NCI-H82 (cell line): ENCODE measurements around the gene NAMPT.
"Not testable (repeated sequence)": the region's sequence is repeated elsewhere in the genome, so short reads cannot be mapped to it uniquely, and the experiment has no call there.

Experiments used
- DNase-seq: peaks from one replicate; lab custom pipeline; 2025; lab: John Stamatoyannopoulos, UW

Gene NAMPT

GRCh38 chr7:106231856-106232490, 52.8 kb downstream of the NAMPT start:
- DNase-seq: no peak

- no peak for DNase-seq
These were observed 58.9 kb downstream of the NAMPT start for GRCh38 chr7:106225856-106226255.

GRCh38 chr7:106224797-106225196, 60.0 kb downstream of the NAMPT start:
- DNase-seq: no peak

GRCh38 chr7:106223156-106223555, 61.6 kb downstream of the NAMPT start:
- DNase-seq: no peak

GRCh38 chr7:106222545-106222944, 62.2 kb downstream of the NAMPT start:
- DNase-seq: no peak

- DNase-seq: no peak
These were observed 64.5 kb downstream of the NAMPT start for GRCh38 chr7:106220307-106220706.

- DNase-seq: no peak
These were observed 65.6 kb downstream of the NAMPT start for GRCh38 chr7:106219170-106219569.

GRCh38 chr7:106218546-106218945, 66.2 kb downstream of the NAMPT start:
- no peak for DNase-seq

GRCh38 chr7:106216923-106217542, 67.8 kb downstream of the NAMPT start:
- DNase-seq: no peak

GRCh38 chr7:106216517-106216922, 68.3 kb downstream of the NAMPT start:
- DNase-seq: no peak

GRCh38 chr7:106215868-106216516, 68.8 kb downstream of the NAMPT start:
- no peak for DNase-seq

- not testable (repeated sequence) for DNase-seq
These were observed 75.8 kb downstream of the NAMPT start for GRCh38 chr7:106208944-106209343.

GRCh38 chr7:106206826-106207541, 77.8 kb downstream of the NAMPT start:
- DNase-seq: peak; percentile 5

- no peak for DNase-seq
These were observed 79.1 kb downstream of the NAMPT start for GRCh38 chr7:106205621-106206222.

GRCh38 chr7:106203473-106203872, 81.3 kb downstream of the NAMPT start:
- no peak for DNase-seq

- no peak for DNase-seq
These were observed 83.6 kb downstream of the NAMPT start for GRCh38 chr7:106201164-106201563.

- DNase-seq: no peak
These were observed 84.9 kb downstream of the NAMPT start for GRCh38 chr7:106199813-106200364.

GRCh38 chr7:106199024-106199423, 85.8 kb downstream of the NAMPT start:
- DNase-seq: no peak
